Measurements from ENCODE around the gene CHD8. TPM values are rescaled to one million over a fixed set of nuclear protein-coding genes. Genes with fewer than 3 reads are reported as not detected.

Gene CHD8
- total RNA-seq, 1 donor from 2014 or later, result 146 TPM

GRCh38 chr14:21399311-21399870 lies 56.5 kb downstream of the CHD8 start:
- peaks cover 4% of the 10 kb centered on the region for H3K36me3 Mint-ChIP-seq (ENCODE audit: unreplicated experiment)
- H3K4me3 Mint-ChIP-seq (ENCODE audit: unreplicated experiment), result no peak overlapping the region
- no peak overlapping the region for H3K27ac Mint-ChIP-seq (ENCODE audit: unreplicated experiment)
- no peaks in the 10 kb centered on the region for H3K9me3 Mint-ChIP-seq (ENCODE audit: unreplicated experiment)
- TF ChIP-seq, protein P1, sequence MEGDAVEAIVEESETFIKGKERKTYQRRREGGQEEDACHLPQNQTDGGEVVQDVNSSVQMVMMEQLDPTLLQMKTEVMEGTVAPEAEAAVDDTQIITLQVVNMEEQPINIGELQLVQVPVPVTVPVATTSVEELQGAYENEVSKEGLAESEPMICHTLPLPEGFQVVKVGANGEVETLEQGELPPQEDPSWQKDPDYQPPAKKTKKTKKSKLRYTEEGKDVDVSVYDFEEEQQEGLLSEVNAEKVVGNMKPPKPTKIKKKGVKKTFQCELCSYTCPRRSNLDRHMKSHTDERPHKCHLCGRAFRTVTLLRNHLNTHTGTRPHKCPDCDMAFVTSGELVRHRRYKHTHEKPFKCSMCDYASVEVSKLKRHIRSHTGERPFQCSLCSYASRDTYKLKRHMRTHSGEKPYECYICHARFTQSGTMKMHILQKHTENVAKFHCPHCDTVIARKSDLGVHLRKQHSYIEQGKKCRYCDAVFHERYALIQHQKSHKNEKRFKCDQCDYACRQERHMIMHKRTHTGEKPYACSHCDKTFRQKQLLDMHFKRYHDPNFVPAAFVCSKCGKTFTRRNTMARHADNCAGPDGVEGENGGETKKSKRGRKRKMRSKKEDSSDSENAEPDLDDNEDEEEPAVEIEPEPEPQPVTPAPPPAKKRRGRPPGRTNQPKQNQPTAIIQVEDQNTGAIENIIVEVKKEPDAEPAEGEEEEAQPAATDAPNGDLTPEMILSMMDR (IDR thresholded peaks at IDR 0.05; ENCODE audit: partially characterized antibody, unreplicated experiment), result no peak
- no peak for DNase-seq
- no peaks in the 10 kb centered on the region for H3K27me3 Mint-ChIP-seq (ENCODE audit: unreplicated experiment)
- H3K4me1 Mint-ChIP-seq (ENCODE audit: low read depth, unreplicated experiment), result no peaks in the 10 kb centered on the region

- H3K4me1 Mint-ChIP-seq (ENCODE audit: low read depth, unreplicated experiment), result no peaks in the 10 kb centered on the region
- no peak for DNase-seq
- H3K9me3 Mint-ChIP-seq (ENCODE audit: unreplicated experiment), result no peaks in the 10 kb centered on the region
- no peak overlapping the region for H3K27ac Mint-ChIP-seq (ENCODE audit: unreplicated experiment)
- no peak overlapping the region for H3K4me3 Mint-ChIP-seq (ENCODE audit: unreplicated experiment)
- no peaks in the 10 kb centered on the region for H3K27me3 Mint-ChIP-seq (ENCODE audit: unreplicated experiment)
- TF ChIP-seq, protein P1 (IDR thresholded peaks at IDR 0.05; ENCODE audit: partially characterized antibody, unreplicated experiment), result no peak
- H3K36me3 Mint-ChIP-seq (ENCODE audit: unreplicated experiment), result peaks cover 4% of the 10 kb centered on the region
Measured at GRCh38 chr14:21398901-21399300, 57.0 kb downstream of the CHD8 start.

DNA sequence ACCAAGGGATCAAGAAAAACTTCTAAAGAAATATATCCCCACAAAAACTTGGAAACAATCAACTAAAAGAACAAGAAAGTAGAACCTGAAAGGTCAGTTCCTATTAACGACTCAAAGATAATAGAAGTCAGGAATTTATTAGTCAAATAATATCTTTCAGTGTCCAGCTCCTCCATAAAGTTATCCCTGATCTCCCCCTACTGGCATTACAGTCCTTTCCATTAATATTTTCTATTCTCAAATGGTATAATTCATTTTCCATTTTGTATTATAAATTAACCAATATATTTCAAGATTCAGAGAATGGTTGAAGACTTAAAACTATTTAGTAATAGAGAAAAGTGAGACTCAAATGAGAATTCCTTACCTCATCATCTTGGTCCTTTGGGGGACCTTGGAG lies 60.5 kb downstream of the CHD8 start:
- no peak for DNase-seq
- Mint-ChIP-seq H3K4me1 (ENCODE audit: low read depth, unreplicated experiment) (no peaks in the 10 kb centered on the region), H3K36me3 (ENCODE audit: unreplicated experiment) (peaks cover 8% of the 10 kb centered on the region), H3K27me3 (ENCODE audit: unreplicated experiment) (no peaks in the 10 kb centered on the region), H3K27ac (ENCODE audit: unreplicated experiment) (no peak overlapping the region), H3K9me3 (ENCODE audit: unreplicated experiment) (no peaks in the 10 kb centered on the region), H3K4me3 (ENCODE audit: unreplicated experiment) (no peak overlapping the region)
- TF ChIP-seq, protein P1 (IDR thresholded peaks at IDR 0.05; ENCODE audit: partially characterized antibody, unreplicated experiment), result no peak

GRCh38 chr14:21385188-21385904 lies 70.6 kb downstream of the CHD8 start:
- TF ChIP-seq, protein P1 (IDR thresholded peaks at IDR 0.05; ENCODE audit: partially characterized antibody, unreplicated experiment), result no peak
- DNase-seq, result no peak
- H3K4me3 Mint-ChIP-seq (ENCODE audit: unreplicated experiment), result peak overlapping the region; percentile 100
- H3K27ac Mint-ChIP-seq (ENCODE audit: unreplicated experiment), result peak overlapping the region; percentile 62
- H3K9me3 Mint-ChIP-seq (ENCODE audit: unreplicated experiment), result peaks cover 7% of the 10 kb centered on the region
- peaks cover 5% of the 10 kb centered on the region for H3K27me3 Mint-ChIP-seq (ENCODE audit: unreplicated experiment)
- no peaks in the 10 kb centered on the region for H3K36me3 Mint-ChIP-seq (ENCODE audit: unreplicated experiment)
- peaks cover 8% of the 10 kb centered on the region for H3K4me1 Mint-ChIP-seq (ENCODE audit: low read depth, unreplicated experiment)

DNA sequence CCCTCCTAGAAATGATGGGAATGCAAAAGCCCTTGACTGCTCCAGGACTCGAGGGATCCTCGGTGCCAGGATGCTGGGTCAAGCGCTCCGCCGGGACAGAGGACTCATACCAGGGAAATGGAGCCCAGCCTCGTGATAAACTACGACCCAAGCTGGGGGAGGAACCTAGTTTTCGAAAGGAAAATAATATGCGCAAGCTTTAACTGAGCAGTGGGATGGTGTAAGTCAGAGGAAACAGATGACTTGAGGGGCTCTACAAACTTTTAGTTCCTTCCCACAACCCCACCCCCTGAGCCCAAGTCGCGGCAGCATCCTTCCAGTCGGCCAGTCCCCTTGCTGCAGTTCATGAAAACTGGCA lies 71.5 kb downstream of the CHD8 start:
- no peak for DNase-seq
- Mint-ChIP-seq H3K4me3 (ENCODE audit: unreplicated experiment) (peak overlapping the region; percentile 100), H3K27me3 (ENCODE audit: unreplicated experiment) (peaks cover 4% of the 10 kb centered on the region), H3K36me3 (ENCODE audit: unreplicated experiment) (no peaks in the 10 kb centered on the region), H3K4me1 (ENCODE audit: low read depth, unreplicated experiment) (peaks cover 8% of the 10 kb centered on the region), H3K9me3 (ENCODE audit: unreplicated experiment) (peaks cover 7% of the 10 kb centered on the region), H3K27ac (ENCODE audit: unreplicated experiment) (peak overlapping the region; percentile 95)
- TF ChIP-seq, protein P1 (IDR thresholded peaks at IDR 0.05; ENCODE audit: partially characterized antibody, unreplicated experiment), result no peak

All from glutamatergic neuron (in vitro differentiated cells).